Mucosa of gallbladder (tissue), 1 donor: ENCODE measurements around the gene CPA2. TPM values are rescaled to one million over a fixed set of nuclear protein-coding genes. Genes with fewer than 3 reads are reported as not detected.
"Not testable (repeated sequence)": the region's sequence is repeated elsewhere in the genome, so short reads cannot be mapped to it uniquely, and the experiment has no call there.

ENCODE experiments used
- DNase-seq: peaks from one replicate; pipeline ENCODE4 v3.0.0-alpha.2; 2020; ENCODE audit warnings: low spot score
- total RNA-seq: library from RNA; stranded (reverse); gene quantifications from one replicate; pipeline ENCODE4 v1.2.1, GENCODE V29; 2021
- donor health status: DM: no; HTN: no; CAD: no.

Gene CPA2
- total RNA-seq: 3.3 TPM

DNA sequence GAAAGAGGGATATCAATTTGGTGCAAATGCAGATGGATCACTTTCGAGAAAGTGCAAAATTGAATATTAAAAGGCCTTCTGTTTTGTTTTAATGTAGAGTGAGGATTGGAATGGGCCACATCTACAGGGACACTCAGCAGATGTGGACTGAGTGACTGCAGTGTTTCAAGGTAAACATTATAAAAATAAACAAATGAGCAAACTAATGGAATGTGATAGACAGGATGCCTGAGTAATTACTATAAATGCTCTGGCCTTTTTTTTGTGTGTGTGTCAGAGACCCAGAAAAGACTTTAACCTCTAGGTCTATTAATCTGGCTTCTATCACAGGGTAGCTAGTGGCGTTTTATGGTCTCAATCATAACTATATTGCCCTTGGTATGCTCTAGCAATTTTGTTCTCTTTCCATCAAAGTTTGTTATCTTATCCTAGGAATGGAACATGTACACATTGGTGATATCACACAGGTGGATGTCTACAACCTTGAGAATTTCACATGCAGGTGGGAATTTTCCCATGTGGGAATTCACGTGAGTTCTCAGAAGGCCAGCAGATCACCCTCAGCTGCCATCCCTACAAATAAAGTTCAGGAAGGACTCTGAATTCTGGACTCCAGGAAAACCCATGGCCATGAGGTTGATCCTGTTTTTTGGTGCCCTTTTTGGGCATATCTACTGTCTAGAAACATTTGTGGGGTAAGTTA lies at the start of gene CPA2:
Gene CPA2, plus strand, starts transcription at position 606 of the 703 bp plus-strand sequence. Its CDS starts 19 bp downstream, at position 625.
- DNase-seq: no peak

DNA sequence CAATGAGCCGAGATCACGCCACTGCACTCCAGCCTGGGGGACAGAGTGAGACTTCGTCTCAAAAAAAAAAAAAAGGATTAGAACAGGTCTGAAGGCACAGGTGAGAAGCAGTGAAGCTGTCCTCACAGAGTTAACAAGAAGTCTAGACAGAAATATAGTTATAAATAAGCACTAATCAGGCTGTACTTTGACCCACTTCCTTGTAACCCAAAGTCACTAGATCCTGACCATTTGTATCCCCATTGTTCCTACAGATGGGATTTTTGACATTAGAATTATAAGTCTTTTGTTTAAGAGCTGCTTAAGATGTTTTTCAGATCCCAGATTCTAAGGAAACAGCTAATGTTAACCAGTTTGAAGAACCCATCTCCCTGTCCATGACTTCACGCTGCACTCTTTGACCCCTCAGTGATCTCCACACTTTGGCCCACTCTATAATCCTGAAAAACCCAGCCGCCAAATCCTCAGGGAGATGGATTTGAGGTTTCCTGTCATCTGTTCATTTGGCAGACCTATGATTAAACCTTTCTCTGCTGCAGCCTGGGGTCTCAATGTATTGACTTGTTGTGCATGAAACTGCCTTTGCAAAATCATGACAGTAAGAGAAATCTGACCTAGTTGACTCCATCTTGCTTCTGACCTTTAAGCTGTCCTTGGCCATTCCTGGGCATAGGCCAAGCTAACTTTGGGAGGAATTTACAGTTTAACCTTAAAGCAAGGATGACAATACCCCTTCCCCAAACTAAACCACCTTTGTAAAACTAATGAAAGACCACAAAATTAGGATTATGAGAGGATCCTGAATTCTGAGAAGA lies 47.6 kb upstream of the CPA2 start:
- DNase-seq: no peak

DNA sequence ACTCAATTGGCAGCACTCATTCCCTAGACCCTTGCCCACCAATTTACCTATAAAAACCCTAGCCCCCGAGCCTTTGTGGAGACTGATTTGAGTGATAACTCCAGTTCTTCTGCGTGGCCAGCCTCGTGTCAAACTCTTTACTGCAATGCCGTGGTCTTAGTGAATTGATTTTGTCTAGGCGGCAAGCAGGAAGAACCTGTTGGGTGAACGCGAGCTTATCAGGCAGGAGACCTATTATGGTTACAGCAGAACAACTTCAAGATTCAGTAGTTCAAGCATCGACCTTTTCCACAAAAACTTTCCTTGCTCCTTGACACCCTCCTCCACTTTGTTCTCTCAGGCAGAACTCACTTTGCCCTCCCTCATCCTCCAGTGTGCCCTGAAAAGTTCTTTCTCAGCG lies 46.8 kb upstream of the CPA2 start:
- DNase-seq: peak; percentile 74

DNA sequence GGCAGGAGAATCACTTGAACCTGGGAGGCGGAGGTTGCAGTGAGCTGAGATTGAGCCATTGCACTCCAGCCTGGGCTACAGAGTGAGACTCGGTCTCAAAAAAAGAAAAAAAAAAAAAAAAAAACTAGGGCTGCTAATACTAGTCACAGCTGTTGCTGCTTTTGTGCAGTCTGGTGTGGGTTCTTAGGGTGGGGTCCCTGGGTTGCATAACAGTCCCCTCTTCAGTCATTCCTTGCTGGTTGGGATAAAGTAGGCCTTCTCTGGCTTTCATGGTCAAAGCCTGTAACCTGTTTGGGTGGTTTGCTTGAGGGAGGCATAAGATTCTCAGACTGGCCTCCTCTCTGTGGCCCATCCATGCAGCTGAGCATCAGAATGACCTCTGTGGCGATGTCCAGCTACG lies 44.9 kb upstream of the CPA2 start:
- DNase-seq: no peak

DNA sequence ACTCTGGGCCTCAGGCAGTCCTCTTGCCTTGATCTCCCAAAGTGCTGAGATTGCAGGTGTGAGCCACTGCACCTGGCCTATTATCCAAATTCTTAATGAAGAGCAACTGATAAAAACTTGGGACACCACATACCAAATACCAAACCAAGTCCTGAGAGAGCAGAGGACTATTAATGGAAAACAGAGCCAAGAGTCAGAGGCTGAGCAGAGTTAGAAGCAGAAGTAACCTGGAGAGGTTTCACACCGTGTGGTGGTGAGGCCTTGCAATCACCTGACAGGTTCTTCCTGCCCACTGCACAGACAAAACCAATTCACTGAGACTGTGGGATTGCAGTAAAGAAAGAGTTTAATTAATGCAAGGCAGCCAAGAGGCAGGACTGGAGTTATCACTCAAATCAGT lies 43.0 kb upstream of the CPA2 start:
- no peak for DNase-seq

DNA sequence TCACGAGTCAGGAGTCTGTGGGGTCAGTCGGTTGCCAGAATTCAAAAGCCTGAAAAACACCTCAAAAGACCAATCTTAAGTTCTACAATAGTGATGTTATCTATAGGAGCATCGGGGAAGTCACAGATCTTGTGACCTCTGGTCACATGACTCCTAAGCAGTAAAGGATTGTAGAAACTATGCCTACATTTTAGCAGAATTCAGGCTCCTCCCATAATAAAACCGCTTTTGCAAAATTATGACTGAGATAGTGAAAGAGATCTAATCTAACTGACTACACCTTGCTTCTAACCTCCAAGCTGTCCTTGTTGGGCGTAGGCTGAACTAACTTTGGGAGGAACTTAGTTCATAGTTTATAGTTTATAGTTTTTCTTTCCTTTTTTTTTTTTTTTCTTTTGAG lies 42.5 kb upstream of the CPA2 start:
- DNase-seq: no peak

DNA sequence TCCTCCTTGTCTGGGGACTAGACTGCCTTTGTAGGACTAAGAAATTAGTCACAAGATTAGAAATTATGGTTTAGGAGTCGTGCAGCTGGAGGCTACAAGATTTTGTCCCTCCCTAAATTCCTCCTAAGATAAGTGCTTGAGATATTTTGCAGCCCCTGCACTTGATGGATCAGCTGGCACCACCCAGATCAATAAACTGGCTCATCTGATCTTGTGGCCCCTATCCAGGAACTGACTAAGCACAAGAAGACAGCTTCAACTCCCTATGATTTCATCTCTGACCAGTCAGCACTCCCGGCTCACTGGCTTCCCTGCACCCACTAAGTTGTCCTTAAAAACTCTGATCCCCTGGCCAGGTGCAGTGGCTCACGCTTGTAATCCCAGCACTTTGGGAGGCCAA lies 41.7 kb upstream of the CPA2 start:
- peak; percentile 80 for DNase-seq

DNA sequence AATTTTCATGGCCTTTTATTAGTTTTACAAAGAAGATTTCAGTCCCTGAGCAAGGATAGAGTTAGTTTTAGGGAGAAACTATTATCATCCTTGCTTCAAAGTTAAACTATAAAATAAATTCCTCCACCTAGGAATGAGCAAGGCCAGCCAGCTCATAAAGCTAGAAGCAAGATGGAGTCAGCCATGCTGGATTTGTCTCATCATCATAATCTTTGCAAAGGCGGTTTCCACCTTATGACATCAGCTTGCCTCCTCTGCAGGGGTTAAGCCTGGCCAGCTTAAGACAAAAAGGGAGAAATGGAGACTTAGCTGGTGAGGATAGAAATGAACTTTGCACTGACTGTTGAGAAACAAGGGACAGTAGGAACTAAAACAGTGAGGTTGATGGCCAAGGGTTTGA lies 40.3 kb upstream of the CPA2 start:
- no peak for DNase-seq

DNA sequence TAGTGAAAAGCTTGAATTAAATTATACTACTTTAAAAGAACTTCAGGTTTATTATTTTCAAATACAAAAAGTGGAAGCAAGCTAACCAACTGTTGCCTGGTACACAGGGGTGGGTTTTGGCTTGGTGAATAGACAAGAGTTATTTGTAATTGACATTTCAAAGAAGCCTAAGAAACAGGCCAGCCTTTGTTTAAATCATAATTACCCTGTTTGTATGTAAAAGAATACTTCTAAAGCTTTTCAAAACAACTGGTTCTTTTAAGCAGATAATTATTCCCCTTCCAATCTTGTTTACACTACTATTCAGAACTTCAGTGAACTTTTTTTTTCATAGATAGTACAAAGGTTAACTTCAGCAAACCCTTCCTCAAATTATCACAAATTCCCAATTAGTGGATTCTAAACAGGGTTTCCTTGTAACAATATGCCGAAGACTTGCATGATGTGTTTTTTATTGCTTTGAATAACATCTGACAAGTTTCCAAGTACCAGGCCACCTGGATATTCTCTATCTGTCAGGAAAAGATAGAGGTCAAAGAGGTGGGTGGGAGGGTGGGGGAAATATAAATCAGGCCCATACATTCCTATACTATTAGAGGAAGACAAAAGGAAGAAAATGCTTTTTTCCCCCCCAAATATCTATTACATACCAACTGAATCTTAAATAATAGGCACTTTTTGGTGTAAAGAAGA lies 38.6 kb upstream of the CPA2 start:
- DNase-seq: no peak

DNA sequence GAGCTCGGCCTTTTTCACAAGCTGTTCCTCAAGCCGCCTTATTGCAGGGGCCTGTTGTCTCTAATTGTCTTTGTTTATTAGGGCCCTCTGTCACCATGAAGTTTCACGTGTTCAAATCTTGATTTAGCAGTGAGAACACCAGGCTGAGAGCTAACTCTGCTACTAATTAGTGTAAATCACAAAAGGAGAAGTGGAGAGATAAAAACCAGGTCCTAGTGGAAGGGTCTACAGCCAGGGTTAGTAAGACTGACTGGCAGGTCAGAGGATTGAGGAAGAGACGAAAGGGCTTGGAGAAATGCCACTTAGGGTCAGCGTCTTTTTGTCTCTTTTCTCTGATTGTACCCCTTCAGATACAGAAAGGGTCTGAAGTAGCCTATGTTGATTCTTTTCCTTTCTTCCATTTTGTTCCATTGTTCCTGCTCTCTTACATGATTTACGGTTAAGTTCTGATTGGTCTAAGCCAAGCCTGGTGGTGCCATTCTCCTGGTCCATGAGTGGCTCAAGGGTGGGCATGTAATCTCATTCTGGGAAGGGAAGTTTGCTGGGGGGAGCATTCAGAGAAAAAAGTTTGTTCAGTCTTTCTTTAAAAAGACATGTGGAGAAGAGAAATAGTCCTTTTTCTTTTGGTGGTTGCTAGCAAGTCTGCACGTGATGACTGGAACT lies 37.7 kb upstream of the CPA2 start:
- DNase-seq: no peak

DNA sequence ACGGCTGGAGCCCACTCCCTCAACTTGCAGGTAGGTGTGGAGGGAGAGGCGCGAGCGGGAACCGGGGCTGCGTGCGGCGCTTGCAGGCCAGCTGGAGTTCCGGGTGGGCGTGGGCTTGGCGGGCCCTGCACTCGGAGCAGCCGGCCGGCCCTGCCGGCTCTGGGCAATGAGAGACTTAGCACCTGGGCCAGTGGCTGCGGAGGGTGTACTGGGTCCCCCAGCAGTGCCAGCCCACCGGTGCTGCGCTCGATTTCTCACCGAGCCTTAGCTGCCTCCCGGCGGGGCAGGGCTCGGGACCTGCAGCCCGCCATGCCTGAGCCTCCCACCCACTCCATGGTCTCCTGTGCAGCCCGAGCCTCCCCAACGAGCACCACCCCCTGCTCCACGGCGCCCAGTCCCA lies 36.7 kb upstream of the CPA2 start:
- DNase-seq: not testable (repeated sequence)

DNA sequence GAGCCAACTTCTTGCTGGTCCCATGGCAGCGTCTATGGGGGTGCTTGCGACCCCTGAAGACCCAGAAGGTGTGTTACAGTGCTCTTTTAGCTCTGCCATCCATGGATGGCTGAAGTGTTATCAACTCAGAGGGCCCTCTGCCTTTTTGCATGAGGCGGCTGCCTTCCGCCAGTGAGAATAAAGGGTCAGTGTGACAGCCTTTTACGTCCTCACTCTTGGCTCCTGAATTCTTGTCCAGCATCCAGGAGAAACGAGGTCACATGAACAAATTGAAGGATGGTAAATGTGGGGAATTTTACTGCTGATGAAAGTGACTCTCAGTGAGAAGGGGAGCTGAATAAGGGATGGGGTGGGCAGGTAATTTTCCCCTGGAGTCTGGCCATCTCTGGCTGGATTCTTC lies 34.9 kb upstream of the CPA2 start:
- DNase-seq: no peak

DNA sequence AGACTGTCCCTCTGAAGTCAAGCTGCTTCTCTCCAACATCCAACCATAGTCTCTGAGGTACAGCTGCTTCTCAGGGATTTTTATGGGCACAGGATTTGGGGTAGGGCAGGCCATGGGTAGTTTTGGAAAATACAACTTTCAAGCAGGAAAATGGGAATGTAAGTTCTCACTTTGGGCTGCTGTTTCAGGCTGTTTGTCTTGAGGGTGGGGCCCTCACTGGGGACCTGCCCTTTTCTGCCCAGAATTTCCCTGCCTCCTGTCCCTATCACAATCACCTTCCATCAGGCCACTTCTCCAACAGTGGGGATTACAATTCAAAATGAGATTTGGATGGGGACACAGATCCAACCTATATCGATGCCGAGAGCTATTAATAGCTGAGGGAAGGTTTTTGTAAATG lies 34.5 kb upstream of the CPA2 start:
- DNase-seq: no peak

DNA sequence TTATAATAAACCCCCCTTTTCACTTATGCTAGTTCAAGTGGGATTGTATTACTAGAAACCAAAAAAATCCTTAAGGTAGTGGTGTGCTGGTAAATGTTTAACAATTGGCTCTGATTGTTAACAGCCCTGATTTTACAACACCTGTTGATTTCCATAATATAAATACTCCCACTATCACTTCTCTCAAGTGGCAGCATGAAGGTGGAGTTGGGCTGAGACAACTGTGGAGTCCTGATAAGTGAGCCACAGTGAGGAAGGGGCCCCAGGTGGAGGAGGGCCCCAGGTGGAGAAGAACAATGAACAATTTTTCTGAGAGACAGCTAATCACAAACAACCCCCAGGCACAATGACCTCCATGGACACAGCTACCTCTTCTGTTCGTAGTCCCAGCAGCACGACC lies 32.6 kb upstream of the CPA2 start:
- DNase-seq: no peak

DNA sequence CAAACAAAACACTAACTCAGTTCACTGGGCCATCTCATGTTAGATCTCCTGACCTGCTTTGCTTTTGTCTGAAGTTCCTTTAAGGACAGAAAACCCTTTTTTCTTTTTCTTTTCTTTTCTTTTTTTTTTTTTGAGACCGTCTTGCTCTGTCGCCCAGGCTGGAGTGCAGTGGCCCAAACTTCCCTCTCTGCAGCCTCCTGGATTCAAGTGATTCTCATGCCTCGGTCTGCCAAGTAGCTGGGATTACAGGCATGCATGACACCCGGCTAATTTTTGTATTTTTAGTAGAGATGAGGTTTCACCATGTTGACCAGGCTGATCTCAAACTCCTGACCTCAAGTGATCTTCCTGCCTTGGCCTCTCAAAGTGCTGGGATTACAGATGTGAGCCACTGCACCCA lies 30.3 kb upstream of the CPA2 start:
- DNase-seq: not testable (repeated sequence)

DNA sequence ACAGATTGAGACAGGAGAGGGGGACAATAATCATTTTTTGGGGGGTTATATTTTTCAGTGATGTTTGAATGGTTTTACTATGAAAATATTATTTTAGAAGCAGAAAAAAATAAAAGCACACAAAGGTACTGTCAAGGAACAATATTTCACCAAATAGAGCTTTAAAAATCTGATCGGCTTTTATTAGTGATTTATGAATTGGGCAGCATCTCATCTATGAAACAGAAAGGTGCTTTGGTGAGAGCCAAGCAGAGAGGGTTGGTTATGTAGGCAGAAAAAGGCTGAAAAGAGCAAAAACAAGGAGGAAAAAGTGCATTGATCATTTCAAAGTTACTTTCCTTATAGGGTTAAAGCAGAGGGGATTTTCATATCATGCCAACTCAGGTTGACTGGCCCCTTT lies 26.4 kb upstream of the CPA2 start:
- no peak for DNase-seq

DNA sequence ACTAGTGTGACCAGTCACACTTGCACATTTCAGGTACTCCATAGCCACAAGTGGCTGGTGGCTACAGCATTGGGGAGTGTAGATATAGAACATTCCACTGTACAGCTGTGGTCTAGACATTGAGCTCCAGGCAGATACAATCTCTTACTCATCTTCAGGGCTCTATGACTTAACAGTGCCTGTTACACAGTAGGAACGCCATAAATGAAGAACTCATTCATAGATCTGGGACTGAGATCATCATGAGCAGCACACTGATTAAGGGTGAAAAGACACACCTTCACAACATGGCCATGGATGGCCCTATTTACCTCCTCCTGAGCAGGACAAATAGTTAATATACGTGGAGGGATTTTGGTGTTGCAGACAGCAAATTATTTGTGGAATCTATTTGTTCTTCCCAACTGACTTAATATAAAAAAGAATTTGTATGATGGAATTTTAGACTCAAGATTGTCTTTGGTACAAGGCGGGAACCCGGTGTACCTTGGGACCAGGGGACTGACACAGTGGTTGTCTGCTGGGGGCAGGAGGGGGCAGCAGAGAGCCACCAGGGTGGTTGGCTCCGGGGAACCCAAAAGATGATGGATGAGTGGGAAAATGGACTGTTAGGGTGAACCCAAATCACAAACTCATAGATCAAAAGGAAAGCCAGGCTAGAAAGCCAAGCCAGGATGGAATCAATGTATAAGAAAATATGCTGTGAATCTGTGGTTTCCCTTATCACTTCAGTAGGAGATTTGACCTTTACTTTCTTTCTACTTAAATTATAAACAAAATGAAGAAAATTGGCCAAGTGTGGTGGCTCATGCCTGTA lies 24.3 kb upstream of the CPA2 start:
- DNase-seq: peak; percentile 31

DNA sequence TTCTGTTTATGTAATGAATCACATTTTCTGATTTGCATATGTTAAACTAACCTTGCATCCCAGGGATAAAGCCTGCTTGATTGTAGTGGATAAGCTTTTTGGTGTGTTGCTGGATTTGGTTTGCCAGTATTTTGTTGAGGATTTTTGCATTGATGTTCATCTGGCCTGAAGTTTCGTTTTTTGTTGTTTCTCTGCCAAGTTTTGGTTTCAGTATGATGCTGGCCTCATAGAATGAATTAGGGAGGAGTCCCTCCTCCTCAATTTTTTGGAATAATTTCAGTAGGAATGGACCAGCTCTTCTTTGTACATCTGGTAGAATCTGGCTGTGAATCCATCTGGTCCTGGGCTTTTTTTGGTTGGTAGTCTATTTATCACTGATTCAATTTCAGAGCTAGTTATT lies 23.2 kb upstream of the CPA2 start:
- not testable (repeated sequence) for DNase-seq

DNA sequence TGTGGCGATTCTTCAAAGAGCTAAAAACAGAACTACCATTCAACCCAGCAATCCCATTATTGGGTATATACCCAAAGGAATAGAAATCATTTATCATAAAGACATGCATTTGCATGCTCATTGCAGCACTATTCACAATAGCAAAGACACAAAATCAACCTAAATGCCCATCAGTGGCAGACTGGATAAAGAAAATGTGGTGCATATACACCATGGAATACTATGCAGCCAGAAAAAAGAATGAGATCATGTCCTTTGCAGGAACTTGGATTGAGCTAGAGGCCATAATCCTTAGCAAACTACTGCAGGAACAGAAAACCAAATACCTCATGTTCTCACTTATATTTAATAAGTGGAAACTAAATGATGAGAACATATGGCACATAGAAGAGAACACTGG lies 20.2 kb upstream of the CPA2 start:
- DNase-seq: not testable (repeated sequence)

DNA sequence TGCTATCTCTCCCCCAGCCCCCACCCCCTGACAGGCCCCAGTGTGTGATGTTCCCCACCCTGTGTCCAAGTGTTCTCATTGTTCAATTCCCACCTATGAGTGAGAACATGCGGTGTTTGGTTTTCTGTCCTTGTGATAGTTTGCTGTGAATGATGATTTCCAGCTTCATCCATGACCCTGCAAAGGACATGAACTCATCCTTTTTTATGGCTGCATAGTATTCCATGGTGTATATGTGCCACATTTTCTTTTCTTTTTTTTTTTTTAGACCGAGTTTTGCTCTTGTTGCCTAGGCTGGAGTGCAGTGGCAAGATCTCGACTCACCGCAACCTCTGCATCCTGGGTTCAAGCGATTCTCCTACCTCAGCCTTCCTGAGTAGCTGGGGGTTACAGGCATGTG lies 17.8 kb upstream of the CPA2 start:
- DNase-seq: not testable (repeated sequence)

DNA sequence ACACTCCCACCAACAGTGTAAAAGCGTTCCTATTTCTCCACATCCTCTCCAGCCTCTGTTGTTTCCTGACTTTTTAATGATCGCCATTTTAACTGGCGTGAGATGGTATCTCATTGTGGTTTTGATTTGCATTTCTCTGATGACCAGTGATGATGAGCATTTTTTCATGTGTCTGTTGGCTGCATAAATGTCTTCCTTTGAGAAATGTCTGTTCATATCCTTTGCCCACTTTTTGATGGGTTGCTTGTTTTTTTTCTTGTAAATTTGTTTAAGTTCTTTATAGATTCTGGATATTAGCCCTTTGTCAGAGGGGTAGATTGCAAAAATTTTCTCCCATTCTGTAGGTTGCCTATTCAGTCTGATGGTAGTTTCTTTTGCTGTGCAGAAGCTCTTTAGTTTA lies 17.0 kb upstream of the CPA2 start:
- not testable (repeated sequence) for DNase-seq
